Measurements from ENCODE around the gene XRN1.
A peak's percentile ranks its signal among the peaks of the same experiment; 100 is the strongest.

Gene XRN1

GRCh38 chr3:142470826-142471225 lies 23.0 kb upstream of the XRN1 start:
- TF ChIP-seq CTCF (IDR thresholded peaks at IDR 0.05; ENCODE audit: low read depth, low read length) = no peak
- no peak for DNase-seq (ENCODE audit: low read depth in 2 of 2)
- H3K4me3 ChIP-seq (replicated peaks in 1 of 2; ENCODE audit: low read depth in 2 of 2, low read length in 2 of 2) = no peak overlapping the region

- H3K4me3 ChIP-seq (replicated peaks in 1 of 2; ENCODE audit: low read depth in 2 of 2, low read length in 2 of 2) = no peak overlapping the region
- no peak for DNase-seq (ENCODE audit: low read depth in 2 of 2)
- no peak for TF ChIP-seq CTCF (IDR thresholded peaks at IDR 0.05; ENCODE audit: low read depth, low read length)
These were observed 20.6 kb upstream of the XRN1 start for GRCh38 chr3:142468456-142468855.

- DNase-seq (ENCODE audit: low read depth in 2 of 2) = no peak
- H3K4me3 ChIP-seq (replicated peaks in 1 of 2; ENCODE audit: low read depth in 2 of 2, low read length in 2 of 2) = no peak overlapping the region
- TF ChIP-seq CTCF (IDR thresholded peaks at IDR 0.05; ENCODE audit: low read depth, low read length) = no peak
These were observed 19.9 kb upstream of the XRN1 start for GRCh38 chr3:142467768-142468167.

DNA sequence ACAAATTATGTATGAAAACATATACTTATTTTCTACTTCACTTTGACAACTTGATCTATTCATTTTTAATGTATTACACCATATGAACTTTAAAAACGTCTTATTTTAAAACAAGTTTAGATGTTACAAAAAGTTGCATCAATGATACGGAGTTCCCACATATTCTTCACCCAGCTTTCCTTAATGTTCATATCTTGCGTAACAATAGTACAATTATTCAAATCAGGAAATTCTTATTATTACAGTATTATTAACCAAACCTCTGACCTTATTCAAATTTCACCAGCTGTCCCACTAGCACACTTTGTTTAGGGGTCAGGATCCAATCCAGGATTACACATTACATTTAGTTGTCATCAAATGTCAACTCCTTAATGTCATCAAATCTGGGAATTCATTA lies 12.9 kb upstream of the XRN1 start:
- no peak for DNase-seq (ENCODE audit: low read depth in 2 of 2)
- no peak overlapping the region for H3K4me3 ChIP-seq (replicated peaks in 1 of 2; ENCODE audit: low read depth in 2 of 2, low read length in 2 of 2)
- TF ChIP-seq CTCF (IDR thresholded peaks at IDR 0.05; ENCODE audit: low read depth, low read length) = no peak

DNA sequence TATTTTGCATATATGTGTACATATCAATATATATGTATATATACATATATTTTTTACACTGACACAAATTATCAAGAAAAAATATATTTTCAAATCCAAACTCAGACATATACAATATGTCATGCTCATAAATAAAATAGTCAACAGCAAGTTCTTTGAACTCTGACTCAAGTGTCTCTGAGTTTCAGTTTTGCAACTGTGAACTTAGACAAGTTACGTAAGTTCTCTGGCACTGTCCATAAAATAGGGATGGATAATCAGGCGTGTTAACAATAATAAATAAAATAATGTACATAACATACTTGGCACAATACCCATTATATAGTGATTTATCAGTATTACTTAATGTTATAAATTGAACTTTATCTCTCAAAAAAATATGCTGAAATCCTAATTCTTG lies 12.1 kb upstream of the XRN1 start:
- DNase-seq (ENCODE audit: low read depth in 2 of 2) = peak; percentile 19 to 34
- H3K4me3 ChIP-seq (replicated peaks in 1 of 2; ENCODE audit: low read depth in 2 of 2, low read length in 2 of 2) = no peak overlapping the region
- no peak for TF ChIP-seq CTCF (IDR thresholded peaks at IDR 0.05; ENCODE audit: low read depth, low read length)

DNA sequence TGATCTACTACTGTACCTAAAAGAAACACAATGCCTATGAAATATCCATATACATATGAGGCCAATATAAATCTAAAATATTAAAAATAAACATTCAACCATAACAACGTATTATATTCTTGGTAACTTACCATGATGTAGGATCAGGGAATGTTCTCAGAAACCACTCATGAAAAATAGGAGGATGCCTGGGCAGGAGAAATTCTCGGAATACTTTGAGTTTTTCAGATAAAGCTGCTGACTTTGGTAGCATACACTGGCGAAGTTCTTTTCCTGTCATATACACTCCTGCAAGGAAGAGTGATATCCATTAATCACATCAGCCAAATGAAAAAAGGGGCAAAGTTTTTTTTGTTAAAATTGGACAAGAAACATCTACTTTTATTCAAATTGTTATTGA lies 11.3 kb upstream of the XRN1 start:
- TF ChIP-seq CTCF (IDR thresholded peaks at IDR 0.05; ENCODE audit: low read depth, low read length) = no peak
- peak in 1 of 2 donors; percentile 7 for DNase-seq (ENCODE audit: low read depth in 2 of 2)
- H3K4me3 ChIP-seq (replicated peaks in 1 of 2; ENCODE audit: low read depth in 2 of 2, low read length in 2 of 2) = no peak overlapping the region

- no peak for TF ChIP-seq CTCF (IDR thresholded peaks at IDR 0.05; ENCODE audit: low read depth, low read length)
- H3K4me3 ChIP-seq (replicated peaks in 1 of 2; ENCODE audit: low read depth in 2 of 2, low read length in 2 of 2) = no peak overlapping the region
- DNase-seq (ENCODE audit: low read depth in 2 of 2) = no peak
These were observed 3.0 kb upstream of the XRN1 start for GRCh38 chr3:142450881-142451280.
